Endodermal cell (in vitro differentiated cells): ENCODE results near the gene PSAP. TPM values are rescaled to one million over a fixed set of nuclear protein-coding genes. Genes with fewer than 3 reads are reported as not detected.

Experiments used
- DNase-seq: peaks from one replicate; pipeline ENCODE4 v3.0.0-alpha.2; 2017
- H3K27ac ChIP-seq: 2 replicates; pipeline ENCODE4 v1.5.1; 2013; ENCODE audit warnings: mild to moderate bottlenecking, low read depth, low read length, moderate library complexity
- H3K27me3 ChIP-seq: 2 replicates; pipeline ENCODE4 v1.6.1; 2013; ENCODE audit warnings: mild to moderate bottlenecking, low read length, moderate library complexity; ENCODE audit not compliant: insufficient read depth, control insufficient read depth, poor library complexity, severe bottlenecking
- H3K36me3 ChIP-seq: 2 replicates; pipeline ENCODE4 v1.7.0; 2013; ENCODE audit warnings: mild to moderate bottlenecking, low read length, moderate library complexity; ENCODE audit not compliant: control insufficient read depth, insufficient read depth
- H3K4me1 ChIP-seq: one replicate; pipeline ENCODE4 v1.7.0; 2013; ENCODE audit warnings: low read length; ENCODE audit not compliant: control insufficient read depth, insufficient read depth
- H3K4me3 ChIP-seq: 2 replicates; pipeline ENCODE4 v1.5.1; 2013; ENCODE audit warnings: mild to moderate bottlenecking, low read length, moderate library complexity
- H3K9ac ChIP-seq: 2 replicates; pipeline ENCODE4 v1.6.1; 2013; ENCODE audit warnings: mild to moderate bottlenecking, low read length, moderate library complexity; ENCODE audit not compliant: poor library complexity, severe bottlenecking; ENCODE audit errors: extremely low read depth
- H3K9me3 ChIP-seq: 2 replicates; pipeline ENCODE4 v1.6.1; 2013; ENCODE audit warnings: mild to moderate bottlenecking, low read length, moderate library complexity; ENCODE audit not compliant: control insufficient read depth
- H3K27ac Mint-ChIP-seq: 2 replicates; pipeline ENCODE4 v1.8.0; 2020; ENCODE audit warnings: mixed read lengths
- H3K27me3 Mint-ChIP-seq: 2 replicates; pipeline ENCODE4 v1.8.0; 2021; ENCODE audit warnings: mild to moderate bottlenecking, mixed read lengths; ENCODE audit not compliant: insufficient read depth
- H3K36me3 Mint-ChIP-seq: 2 replicates; pipeline ENCODE4 v1.8.0; 2020; ENCODE audit warnings: low read depth, mixed read lengths
- H3K4me1 Mint-ChIP-seq: 2 replicates; pipeline ENCODE4 v1.8.0; 2020; ENCODE audit warnings: mixed read lengths
- H3K4me3 Mint-ChIP-seq: 2 replicates; pipeline ENCODE4 v1.8.0; 2020; ENCODE audit warnings: mild to moderate bottlenecking, moderate library complexity, mixed read lengths
- H3K9me3 Mint-ChIP-seq: 2 replicates; pipeline ENCODE4 v1.8.0; 2020; ENCODE audit warnings: mild to moderate bottlenecking, mixed read lengths
- WGBS, 2 experiments: methylation state at CpG; one replicate each; pipeline versions ENCODE4 v1.1.5 to v1.1.7; 2013; ENCODE audit warnings: missing lambda C conversion rate in 2 of 2, mixed read lengths in 1 of 2; ENCODE audit not compliant: insufficient coverage in 1 of 2, insufficient read length in 1 of 2; 5-methylcytosine and 5-hydroxymethylcytosine counted together
- total RNA-seq, 2 donors: library from RNA; stranded (reverse); fragmentation: NEBNext Ultra II Directional in 1 of 2; extraction: Animal tissue kit (Norgen Biotek cat#: 25700) in 1 of 2; gene quantifications; 2 replicates in 1 of 2; 3 replicates in 1 of 2; pipeline ENCODE4 v1.2.1, GENCODE V29; 2021
- TF ChIP-seq, protein P1 (sequence below): fragments of 200-600 bp; sonication (generic); conservative IDR thresholded peaks from 2 replicates; pipeline ENCODE4 v1.5.0; 2021; ENCODE audit warnings: antibody characterized with exemption, mild to moderate bottlenecking

The PSAP gene
- total RNA-seq, 2 donors from 2014 or later = 456 to 549 TPM

DNA sequence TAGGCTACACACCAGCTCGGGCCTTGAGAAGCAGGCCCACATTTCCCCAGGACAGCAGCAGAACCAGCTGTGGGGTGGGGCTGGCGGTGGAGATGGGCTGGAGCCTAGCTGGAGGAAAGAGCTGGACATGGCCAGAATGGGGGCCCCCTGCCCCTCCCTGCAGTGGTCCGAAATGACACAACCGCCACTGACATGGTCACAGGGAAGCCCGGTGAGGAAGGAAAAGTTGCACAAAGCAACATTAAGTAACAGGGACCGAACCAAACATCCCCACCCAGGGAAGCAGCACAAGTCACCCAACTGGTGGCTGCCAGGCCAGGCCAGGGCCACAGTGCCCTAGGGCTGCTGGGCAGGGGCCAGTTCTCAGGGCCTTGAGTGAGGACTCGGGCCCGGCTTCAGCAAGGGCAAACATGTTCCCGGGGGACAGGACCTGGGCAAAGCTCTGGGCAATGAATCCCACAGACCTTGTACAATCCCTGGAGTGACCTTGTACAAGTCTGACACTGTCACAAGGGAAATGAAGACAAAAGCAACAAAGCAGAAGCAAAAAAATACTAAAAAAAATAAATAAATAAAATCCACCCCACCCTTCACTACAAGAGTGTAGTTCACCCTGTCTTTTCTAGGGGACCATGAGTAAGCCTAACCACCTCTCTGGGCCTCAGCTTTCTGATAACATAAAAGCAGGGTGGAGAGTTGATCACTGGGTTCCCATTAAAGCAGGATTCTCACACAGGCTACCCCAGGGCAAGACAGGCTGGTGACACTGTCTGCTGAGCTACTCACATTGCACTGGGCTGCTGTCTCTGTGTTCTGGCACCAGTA, 33.0 kb downstream of the PSAP start:
- H3K36me3 Mint-ChIP-seq = peaks cover 77% of the 10 kb centered on the region
- peaks cover 84% of the 10 kb centered on the region for H3K36me3 ChIP-seq
- H3K27me3 Mint-ChIP-seq = no peaks in the 10 kb centered on the region

GRCh38 chr10:71816936-71817618, 34.0 kb downstream of the PSAP start:
- Histone ChIP-seq H3K27ac (no peak overlapping the region), H3K36me3 (peaks cover 76% of the 10 kb centered on the region), H3K27me3 (no peaks in the 10 kb centered on the region), H3K9me3 (no peaks in the 10 kb centered on the region), H3K9ac (no peak overlapping the region), H3K4me3 (no peak overlapping the region), H3K4me1 (no peaks in the 10 kb centered on the region)
- no peaks in the 10 kb centered on the region for H3K27me3 Mint-ChIP-seq
- WGBS, 2 experiments = 92 to 97% methylated on average over 5 to 8 of the region's 8 CpGs
- no peak overlapping the region for H3K27ac Mint-ChIP-seq
- H3K4me3 Mint-ChIP-seq = no peak overlapping the region
- H3K36me3 Mint-ChIP-seq = peaks cover 69% of the 10 kb centered on the region
- no peak for DNase-seq
- H3K4me1 Mint-ChIP-seq = no peaks in the 10 kb centered on the region
- TF ChIP-seq, protein P1, sequence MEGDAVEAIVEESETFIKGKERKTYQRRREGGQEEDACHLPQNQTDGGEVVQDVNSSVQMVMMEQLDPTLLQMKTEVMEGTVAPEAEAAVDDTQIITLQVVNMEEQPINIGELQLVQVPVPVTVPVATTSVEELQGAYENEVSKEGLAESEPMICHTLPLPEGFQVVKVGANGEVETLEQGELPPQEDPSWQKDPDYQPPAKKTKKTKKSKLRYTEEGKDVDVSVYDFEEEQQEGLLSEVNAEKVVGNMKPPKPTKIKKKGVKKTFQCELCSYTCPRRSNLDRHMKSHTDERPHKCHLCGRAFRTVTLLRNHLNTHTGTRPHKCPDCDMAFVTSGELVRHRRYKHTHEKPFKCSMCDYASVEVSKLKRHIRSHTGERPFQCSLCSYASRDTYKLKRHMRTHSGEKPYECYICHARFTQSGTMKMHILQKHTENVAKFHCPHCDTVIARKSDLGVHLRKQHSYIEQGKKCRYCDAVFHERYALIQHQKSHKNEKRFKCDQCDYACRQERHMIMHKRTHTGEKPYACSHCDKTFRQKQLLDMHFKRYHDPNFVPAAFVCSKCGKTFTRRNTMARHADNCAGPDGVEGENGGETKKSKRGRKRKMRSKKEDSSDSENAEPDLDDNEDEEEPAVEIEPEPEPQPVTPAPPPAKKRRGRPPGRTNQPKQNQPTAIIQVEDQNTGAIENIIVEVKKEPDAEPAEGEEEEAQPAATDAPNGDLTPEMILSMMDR = no peak
- no peaks in the 10 kb centered on the region for H3K9me3 Mint-ChIP-seq

More for the DNA sequence above, 33.0 kb downstream of the PSAP start:
- no peaks in the 10 kb centered on the region for H3K27me3 ChIP-seq
- H3K4me1 ChIP-seq = no peaks in the 10 kb centered on the region
- no peak overlapping the region for H3K27ac ChIP-seq
- Mint-ChIP-seq H3K4me3 (no peak overlapping the region), H3K27ac (no peak overlapping the region), H3K9me3 (no peaks in the 10 kb centered on the region), H3K4me1 (no peaks in the 10 kb centered on the region)
- no peak overlapping the region for H3K4me3 ChIP-seq
- H3K9ac ChIP-seq = no peak overlapping the region
- TF ChIP-seq, protein P1 = no peak
- H3K9me3 ChIP-seq = no peaks in the 10 kb centered on the region
- 95 to 98% methylated on average over 8 to 9 of the region's 9 CpGs for WGBS, 2 experiments
- DNase-seq = no peak

DNA sequence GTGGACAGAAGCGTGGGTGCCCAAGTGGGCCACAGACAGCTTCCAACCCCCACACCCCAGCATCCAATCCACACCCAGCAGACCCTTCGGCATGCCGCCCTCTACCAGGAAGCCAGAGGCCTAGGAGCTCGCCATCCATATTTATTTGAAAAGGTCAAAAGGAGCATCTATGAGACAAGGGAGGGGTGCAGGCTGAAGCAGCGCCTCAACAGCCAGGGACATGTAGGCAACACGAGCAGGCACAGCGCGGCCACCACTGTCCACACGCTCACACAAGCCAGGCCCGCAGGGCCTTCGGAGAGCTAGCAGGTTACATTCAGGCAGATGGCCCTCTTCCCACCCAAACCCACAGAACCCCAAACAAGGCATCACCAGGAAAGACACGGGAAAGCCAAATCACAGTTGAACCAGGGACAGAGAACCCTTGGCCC, 34.6 kb downstream of the PSAP start:
- H3K27ac ChIP-seq = no peak overlapping the region
- no peak overlapping the region for H3K4me3 Mint-ChIP-seq
- peaks cover 62% of the 10 kb centered on the region for H3K36me3 Mint-ChIP-seq
- WGBS, 2 experiments = 91 to 100% methylated on average over 3 to 12 of the region's 12 CpGs
- H3K27me3 ChIP-seq = no peaks in the 10 kb centered on the region
- TF ChIP-seq, protein P1 = no peak
- no peaks in the 10 kb centered on the region for H3K4me1 Mint-ChIP-seq
- no peak for DNase-seq
- no peaks in the 10 kb centered on the region for H3K9me3 Mint-ChIP-seq
- no peak overlapping the region for H3K4me3 ChIP-seq
- H3K9ac ChIP-seq = no peak overlapping the region
- no peak overlapping the region for H3K27ac Mint-ChIP-seq
- H3K9me3 ChIP-seq = no peaks in the 10 kb centered on the region
- H3K36me3 ChIP-seq = peaks cover 69% of the 10 kb centered on the region
- H3K4me1 ChIP-seq = no peaks in the 10 kb centered on the region
- no peaks in the 10 kb centered on the region for H3K27me3 Mint-ChIP-seq
